A549 (cell line): ENCODE data around the gene UIMC1. TPM values are rescaled to one million over a fixed set of nuclear protein-coding genes. Genes with fewer than 3 reads are reported as not detected.
A peak's percentile ranks its signal among the peaks of the same experiment; 100 is the strongest.

ENCODE experiments used
- ATAC-seq, 2 experiments: fragments of 200-7000 bp in 1 of 2; fragments of >200 bp in 1 of 2; cut with Nextera tagmentation in 1 of 2; cut with Tn5 transposase in 1 of 2; 3 replicates each; pipeline versions ENCODE4 v1.8.0 to v1.9.1; 2018 to 2020; ENCODE audit warnings: mild to moderate bottlenecking in 1 of 2, moderate library complexity in 1 of 2
- CTCF ChIA-PET: fragments of 300-600 bp; sonication (Branson Sonifier 250); formaldehyde crosslinking; extraction: SDS; loops from one replicate; lab custom pipeline; 2021; ENCODE audit warnings: antibody characterized with exemption, inconsistent platforms; lab: Yijun Ruan, JAX
- POLR2A ChIA-PET: fragments of 350-600 bp; formaldehyde crosslinking; extraction: SDS; loops from one replicate; lab custom pipeline; 2021; ENCODE audit warnings: antibody characterized with exemption, inconsistent platforms; lab: Yijun Ruan, JAX
- DNase-seq, 2 experiments: peaks; one replicate each; pipeline versions ENCODE4 v3.0.0 to v3.0.0-alpha.2; 2011 to 2016; ENCODE audit warnings: low read depth in 1 of 2, low spot score in 1 of 2
- FAIRE-seq: peaks from 2 replicates; lab custom pipeline; 2011; peaks lifted over from hg19 to GRCh38; lab: Jason Lieb, UNC
- H3K27ac ChIP-seq, 2 experiments: fragments of >200 bp; sonication (Bioruptor Twin); formaldehyde crosslinking; 3 replicates each; pipeline ENCODE4 v1.5.1; 2016 to 2017
- H3K4me1 ChIP-seq: fragments of >200 bp; sonication (Bioruptor Twin); formaldehyde crosslinking; 3 replicates; pipeline ENCODE4 v1.6.1; 2016
- H3K4me2 ChIP-seq: fragments of >200 bp; sonication (Bioruptor Twin); formaldehyde crosslinking; 3 replicates; pipeline ENCODE4 v1.6.1; 2016
- H3K4me3 ChIP-seq: fragments of >200 bp; sonication (Bioruptor Twin); formaldehyde crosslinking; 3 replicates; pipeline ENCODE4 v1.5.1; 2016
- H3K9me3 ChIP-seq: fragments of >200 bp; sonication (Bioruptor Twin); formaldehyde crosslinking; 3 replicates; pipeline ENCODE4 v1.6.1; 2016
- CHD2 ChIP-seq: fragments of 150-350 bp; IDR thresholded peaks from 2 replicates; pipeline ENCODE4 v1.6.1; 2014; ENCODE audit warnings: low read length; ENCODE audit not compliant: partially characterized antibody
- CHD4 ChIP-seq: fragments of 200-600 bp; sonication (generic); IDR thresholded peaks from 2 replicates; pipeline ENCODE4 v1.6.1; 2016; ENCODE audit warnings: antibody characterized with exemption, mild to moderate bottlenecking, borderline replicate concordance
- EHF ChIP-seq: fragments of 250-450 bp; sonication (Bioruptor Pico); IDR thresholded peaks from 2 replicates; pipeline ENCODE4 v1.5.0; 2020; ENCODE audit warnings: mild to moderate bottlenecking
- EHMT2 ChIP-seq: fragments of 200-600 bp; sonication (generic); IDR thresholded peaks from 2 replicates; pipeline ENCODE4 v1.6.1; 2016; ENCODE audit warnings: antibody characterized with exemption, low read depth, mild to moderate bottlenecking, moderate library complexity
- FOSL2 ChIP-seq, 2 experiments: fragments of 450-650 bp in 1 of 2; fragments of >200 bp in 1 of 2; sonication (Bioruptor Twin) in 1 of 2; formaldehyde crosslinking; IDR thresholded peaks; 2 replicates each; pipeline versions ENCODE4 v1.5.0 to v1.6.1; 2016 to 2020; ENCODE audit warnings: mild to moderate bottlenecking in 1 of 2, moderate library complexity in 1 of 2
- FOXS1 ChIP-seq: fragments of 250-450 bp; sonication (Bioruptor Pico); IDR thresholded peaks from 2 replicates; pipeline ENCODE4 v1.5.0; 2020; ENCODE audit warnings: mild to moderate bottlenecking, moderate library complexity
- HDAC2 ChIP-seq: fragments of 200-600 bp; sonication (generic); IDR thresholded peaks from 2 replicates; pipeline ENCODE4 v1.6.1; 2016
- KDM1A ChIP-seq: fragments of 200-600 bp; sonication (generic); IDR thresholded peaks from 2 replicates; pipeline ENCODE4 v1.6.1; 2016; ENCODE audit warnings: low read depth, mild to moderate bottlenecking
- NFE2L2 ChIP-seq: fragments of 150-350 bp; conservative IDR thresholded peaks from 2 replicates; pipeline ENCODE4 v1.6.1; 2014; ENCODE audit warnings: low read length
- NPAS2 ChIP-seq: fragments of 250-450 bp; sonication (Bioruptor Pico); IDR thresholded peaks from 2 replicates; pipeline ENCODE4 v1.8.0; 2022; ENCODE audit warnings: mild to moderate bottlenecking, moderate library complexity, borderline replicate concordance
- RAD21 ChIP-seq, 2 experiments: fragments of >200 bp in 1 of 2; sonication (Bioruptor Twin) in 1 of 2; formaldehyde crosslinking in 1 of 2; IDR thresholded peaks in 1 of 2; conservative IDR thresholded peaks in 1 of 2; 2 replicates in 1 of 2; 3 replicates in 1 of 2; pipeline ENCODE4 v1.6.1; 2012 to 2018; ENCODE audit warnings: inconsistent platforms in 1 of 2
- RARB ChIP-seq: fragments of 250-450 bp; sonication (Bioruptor Pico); IDR thresholded peaks from 2 replicates; pipeline ENCODE4 v1.8.0; 2021; ENCODE audit warnings: mild to moderate bottlenecking, moderate library complexity
- RFX5 ChIP-seq: fragments of 450-650 bp; IDR thresholded peaks from 2 replicates; pipeline ENCODE4 v1.7.1; 2014; ENCODE audit warnings: antibody characterized with exemption, mild to moderate bottlenecking, moderate library complexity
- SMC3 ChIP-seq: fragments of >200 bp; sonication (Bioruptor Twin); formaldehyde crosslinking; IDR thresholded peaks from 3 replicates; pipeline ENCODE4 v1.6.1; 2018; ENCODE audit warnings: inconsistent platforms
- SREBF2 ChIP-seq: fragments of 450-650 bp; IDR thresholded peaks from 2 replicates; pipeline ENCODE4 v1.6.1; 2014; ENCODE audit warnings: mild to moderate bottlenecking, moderate library complexity
- TP53 ChIP-seq: fragments of 250-450 bp; sonication (Bioruptor Pico); IDR thresholded peaks from 2 replicates; pipeline ENCODE4 v1.5.0; 2021; ENCODE audit warnings: mild to moderate bottlenecking, moderate library complexity
- ZNF302 ChIP-seq: fragments of 250-450 bp; sonication (Bioruptor Pico); IDR thresholded peaks from 2 replicates; pipeline ENCODE4 v1.9.0; 2021; ENCODE audit warnings: inconsistent platforms, mild to moderate bottlenecking, moderate library complexity
- ZSCAN20 ChIP-seq: fragments of 250-450 bp; sonication (Bioruptor Pico); IDR thresholded peaks from 2 replicates; pipeline ENCODE4 v1.8.0; 2022; ENCODE audit warnings: mild to moderate bottlenecking, moderate library complexity
- WGBS: methylation state at CpG from one replicate; pipeline ENCODE4 v1.1.6; 2017; ENCODE audit errors: missing lambda C conversion rate; 5-methylcytosine and 5-hydroxymethylcytosine counted together
- polyA plus RNA-seq, 4 experiments: library from polyadenylated mRNA; depleted of rRNA in 3 of 4; stranded (reverse); fragments of >200 nt; fragmentation: RNase III in 1 of 4; extraction: RNeasy Plus Mini Kit Qiagen cat#74134 plus additional on column Dnase treatment in 1 of 4; gene quantifications; 2 replicates in 3 of 4; 3 replicates in 1 of 4; pipeline ENCODE4 v1.2.3, GENCODE V29; 2011 to 2017
- TF ChIP-seq, protein P1 (sequence below): fragments of >200 bp; sonication (Bioruptor Twin); formaldehyde crosslinking; IDR thresholded peaks from 3 replicates; pipeline ENCODE4 v1.6.1; 2016
- TF ChIP-seq, protein P2 (sequence below): fragments of 450-650 bp; IDR thresholded peaks from 2 replicates; pipeline ENCODE4 v1.6.1; 2014; ENCODE audit warnings: antibody characterized with exemption
- TF ChIP-seq, protein P3 (sequence below): IDR thresholded peaks from 2 replicates; pipeline ENCODE4 v1.6.1; 2012
- TF ChIP-seq, protein P4 (sequence below): IDR thresholded peaks from 2 replicates; pipeline ENCODE4 v1.6.1; 2012

Gene UIMC1
- polyA plus RNA-seq, 2 of the 4 experiments (the other 2 are of a cell fraction) = 47.8 to 52.5 TPM

DNA sequence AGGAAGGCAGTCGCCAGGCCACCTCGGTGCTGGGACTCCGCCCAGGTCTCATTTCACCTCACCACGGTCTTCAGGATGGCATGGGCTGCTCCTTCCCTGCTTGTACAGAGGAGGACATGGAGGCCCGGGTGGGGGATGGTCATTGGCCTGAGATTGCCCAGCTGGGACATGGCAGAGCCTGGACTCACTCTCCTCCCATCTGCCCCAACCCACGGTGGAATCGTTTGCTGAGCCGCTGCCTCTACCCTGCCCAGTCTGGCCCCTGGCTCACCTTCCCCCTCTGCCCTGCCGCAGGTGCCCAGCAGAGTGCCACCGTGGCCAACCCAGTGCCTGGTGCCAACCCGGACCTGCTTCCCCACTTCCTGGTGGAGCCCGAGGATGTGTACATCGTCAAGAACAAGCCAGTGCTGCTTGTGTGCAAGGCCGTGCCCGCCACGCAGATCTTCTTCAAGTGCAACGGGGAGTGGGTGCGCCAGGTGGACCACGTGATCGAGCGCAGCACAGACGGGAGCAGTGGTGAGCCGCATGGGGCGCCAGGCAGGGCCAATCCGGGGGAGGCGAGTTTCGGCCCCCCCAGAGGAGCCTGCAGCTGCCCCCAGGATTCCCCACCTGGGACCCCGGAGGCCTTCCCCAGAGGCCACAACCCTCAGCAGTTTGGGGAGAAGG, 144.1 kb downstream of the UIMC1 start:
- TF ChIP-seq KDM1A (no peak), NFE2L2 (no peak), EHF (CRISPR knock-in tag) (no peak), HDAC2 (no peak), CHD4 (no peak), ZNF302 (no peak), FOSL2 (IDR thresholded peaks at IDR 0.05) (no peak), FOSL2 (CRISPR knock-in tag; IDR thresholded peaks at IDR 0.05) (no peak), EHMT2 (no peak), SREBF2 (no peak), FOXS1 (CRISPR knock-in tag) (no peak), CHD2 (no peak), ZSCAN20 (no peak), RAD21 (conservative IDR thresholded peaks at IDR 0.05 in 1 of 2, IDR thresholded peaks at IDR 0.05 in 1 of 2) (no peak), TP53 (no peak), RFX5 (no peak), SMC3 (no peak)
- TF ChIP-seq, protein P1, sequence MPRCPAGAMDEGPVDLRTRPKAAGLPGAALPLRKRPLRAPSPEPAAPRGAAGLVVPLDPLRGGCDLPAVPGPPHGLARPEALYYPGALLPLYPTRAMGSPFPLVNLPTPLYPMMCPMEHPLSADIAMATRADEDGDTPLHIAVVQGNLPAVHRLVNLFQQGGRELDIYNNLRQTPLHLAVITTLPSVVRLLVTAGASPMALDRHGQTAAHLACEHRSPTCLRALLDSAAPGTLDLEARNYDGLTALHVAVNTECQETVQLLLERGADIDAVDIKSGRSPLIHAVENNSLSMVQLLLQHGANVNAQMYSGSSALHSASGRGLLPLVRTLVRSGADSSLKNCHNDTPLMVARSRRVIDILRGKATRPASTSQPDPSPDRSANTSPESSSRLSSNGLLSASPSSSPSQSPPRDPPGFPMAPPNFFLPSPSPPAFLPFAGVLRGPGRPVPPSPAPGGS = no peak
- TF ChIP-seq, protein P2, sequence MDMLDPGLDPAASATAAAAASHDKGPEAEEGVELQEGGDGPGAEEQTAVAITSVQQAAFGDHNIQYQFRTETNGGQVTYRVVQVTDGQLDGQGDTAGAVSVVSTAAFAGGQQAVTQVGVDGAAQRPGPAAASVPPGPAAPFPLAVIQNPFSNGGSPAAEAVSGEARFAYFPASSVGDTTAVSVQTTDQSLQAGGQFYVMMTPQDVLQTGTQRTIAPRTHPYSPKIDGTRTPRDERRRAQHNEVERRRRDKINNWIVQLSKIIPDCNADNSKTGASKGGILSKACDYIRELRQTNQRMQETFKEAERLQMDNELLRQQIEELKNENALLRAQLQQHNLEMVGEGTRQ = no peak
- TF ChIP-seq, protein P3, sequence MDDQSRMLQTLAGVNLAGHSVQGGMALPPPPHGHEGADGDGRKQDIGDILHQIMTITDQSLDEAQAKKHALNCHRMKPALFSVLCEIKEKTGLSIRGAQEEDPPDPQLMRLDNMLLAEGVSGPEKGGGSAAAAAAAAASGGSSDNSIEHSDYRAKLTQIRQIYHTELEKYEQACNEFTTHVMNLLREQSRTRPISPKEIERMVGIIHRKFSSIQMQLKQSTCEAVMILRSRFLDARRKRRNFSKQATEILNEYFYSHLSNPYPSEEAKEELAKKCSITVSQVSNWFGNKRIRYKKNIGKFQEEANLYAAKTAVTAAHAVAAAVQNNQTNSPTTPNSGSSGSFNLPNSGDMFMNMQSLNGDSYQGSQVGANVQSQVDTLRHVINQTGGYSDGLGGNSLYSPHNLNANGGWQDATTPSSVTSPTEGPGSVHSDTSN = no peak
- TF ChIP-seq, protein P4, sequence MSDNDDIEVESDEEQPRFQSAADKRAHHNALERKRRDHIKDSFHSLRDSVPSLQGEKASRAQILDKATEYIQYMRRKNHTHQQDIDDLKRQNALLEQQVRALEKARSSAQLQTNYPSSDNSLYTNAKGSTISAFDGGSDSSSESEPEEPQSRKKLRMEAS = no peak
- Histone ChIP-seq H3K27ac (no peak overlapping the region), H3K4me3 (no peak overlapping the region), H3K4me1 (no peaks in the 10 kb centered on the region), H3K4me2 (no peak overlapping the region), H3K9me3 (no peaks in the 10 kb centered on the region)
- CTCF ChIA-PET = interaction anchor here (0.5 kb wide), 1 partner anchor 943 kb away, joined by 3 read pairs; no protein-coding TSS in a partner anchor
- WGBS = 46% methylated on average over 16 of the region's 28 CpGs
- FAIRE-seq (no peak), DNase-seq (no peak), ATAC-seq (peak in 1 of 2 experiments; percentile 8; a peak in 1 of 6 replicates)
- POLR2A ChIA-PET = no interaction called here

DNA sequence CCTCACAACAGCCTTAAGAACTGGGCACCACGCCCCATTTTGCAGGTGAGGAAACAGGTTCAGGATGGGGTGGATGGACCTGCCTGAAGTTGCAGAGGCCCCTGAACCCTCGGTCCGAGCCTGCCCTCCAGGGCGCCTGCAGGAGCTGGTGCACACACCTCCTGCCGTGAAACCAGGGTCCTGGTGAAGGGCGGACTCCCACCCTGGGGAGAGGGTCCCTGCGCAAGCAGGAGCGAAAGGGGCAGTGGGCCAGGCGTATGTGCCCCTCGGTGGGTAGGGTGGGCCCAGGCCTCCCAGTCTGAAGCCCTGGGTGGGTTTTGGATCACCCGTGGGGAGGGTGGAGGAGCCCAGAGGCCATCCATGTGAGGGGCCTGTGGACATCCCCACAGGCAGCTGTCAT, 145.3 kb downstream of the UIMC1 start:
- H3K9me3 ChIP-seq = no peaks in the 10 kb centered on the region
- no peak for FAIRE-seq

DNA sequence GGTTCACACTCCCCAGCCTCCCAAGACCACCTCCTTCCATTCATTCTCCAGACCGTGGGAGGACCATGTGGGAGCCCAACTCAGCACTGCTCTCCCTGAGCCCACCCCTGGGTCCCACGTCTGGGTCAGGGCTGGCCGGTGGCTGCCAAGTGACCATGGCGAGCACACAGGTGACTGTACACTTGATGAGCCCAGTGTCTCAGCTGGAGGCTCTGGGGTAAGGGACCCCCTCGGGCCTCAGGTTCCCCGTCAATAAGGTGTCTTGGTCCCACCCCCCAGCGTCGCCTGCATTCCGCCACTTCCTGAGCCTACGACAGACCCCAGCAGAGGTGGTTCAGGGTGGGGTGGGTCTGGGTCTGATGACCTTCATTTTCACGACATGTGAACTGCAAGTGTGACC, 146.2 kb downstream of the UIMC1 start:
- Histone ChIP-seq H3K27ac (no peak overlapping the region), H3K4me3 (no peak overlapping the region)
- no peak for TF ChIP-seq RFX5
- TF ChIP-seq, protein P1 = no peak
- TF ChIP-seq, protein P2 = no peak
- no peak for TF ChIP-seq RARB (CRISPR knock-in tag)
- TF ChIP-seq, all 56 proteins: peak for 0
- no peak for FAIRE-seq
- H3K4me1 ChIP-seq = no peaks in the 10 kb centered on the region
- no peak overlapping the region for H3K4me2 ChIP-seq
- 47% methylated on average over 9 of the region's 11 CpGs for WGBS
- H3K9me3 ChIP-seq = no peaks in the 10 kb centered on the region
- no peak for DNase-seq
- ChIA-PET CTCF (interaction anchor here (0.9 to 1.6 kb wide), 3 partner anchors 10 to 202 kb away, joined by 3 to 5 read pairs (median 3); no protein-coding TSS in a partner anchor), POLR2A (no interaction called here)
- no peak for ATAC-seq

More for the DNA sequence above, 145.3 kb downstream of the UIMC1 start:
- no peak overlapping the region for H3K27ac ChIP-seq
- ATAC-seq = no peak
- WGBS = 40% methylated on average over 10 of the region's 11 CpGs
- no peaks in the 10 kb centered on the region for H3K4me1 ChIP-seq
- no peak overlapping the region for H3K4me2 ChIP-seq
- TF ChIP-seq SREBF2 (no peak), NPAS2 (no peak)
- POLR2A ChIA-PET = no interaction called here
- no peak for DNase-seq
- no peak overlapping the region for H3K4me3 ChIP-seq
- CTCF ChIA-PET = interaction anchor here (0.9 to 1.6 kb wide), 3 partner anchors 9 to 203 kb away, joined by 3 to 5 read pairs (median 3); no protein-coding TSS in a partner anchor
